NCI-H1105 (cell line): Measurements from ENCODE around the gene PRR5L.

Source experiments
- DNase-seq: peaks from one replicate; lab custom pipeline; 2025; lab: John Stamatoyannopoulos, UW

The PRR5L gene

DNA sequence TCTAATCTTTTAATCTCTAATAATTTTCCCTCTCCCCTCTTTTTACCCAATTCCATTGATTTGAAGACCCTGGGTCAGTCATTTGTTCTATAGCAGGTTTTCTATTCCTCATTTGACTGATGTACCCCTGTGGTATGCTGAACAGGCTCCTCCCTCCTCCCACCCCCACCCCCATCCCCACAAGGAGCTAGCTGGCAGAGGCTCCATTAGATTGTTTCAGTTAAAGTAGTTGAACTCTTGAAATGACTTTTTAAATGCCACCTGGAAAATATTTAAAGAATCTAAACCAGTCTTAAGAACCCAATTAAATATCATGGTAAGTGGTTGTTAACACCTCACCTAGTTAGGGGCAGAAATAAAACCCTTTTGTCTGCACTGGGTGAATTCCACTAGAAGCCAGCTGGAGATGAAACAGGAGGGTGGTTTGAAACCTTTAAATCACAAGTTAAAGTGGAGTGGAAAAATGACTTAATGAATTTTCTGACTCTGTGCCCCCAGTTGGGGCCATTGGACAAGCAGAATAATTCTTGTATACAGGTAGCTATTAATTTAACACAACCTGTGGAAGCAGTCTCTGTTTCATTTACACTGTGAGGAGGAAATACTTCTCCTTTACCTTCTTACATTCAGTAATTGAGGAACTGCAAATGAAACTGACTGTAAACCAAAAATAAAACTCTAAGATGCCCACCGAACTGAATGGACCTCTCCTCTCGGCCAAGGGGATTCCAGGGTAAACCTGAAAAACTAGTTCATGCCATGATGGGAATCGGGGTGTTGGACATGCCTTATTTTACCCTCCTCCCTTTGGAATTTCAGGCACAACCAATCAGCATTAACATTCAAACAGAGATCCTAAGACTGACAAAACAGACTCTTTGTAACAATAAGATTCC, 30.7 kb downstream of the PRR5L start:
- DNase-seq: no peak

DNA sequence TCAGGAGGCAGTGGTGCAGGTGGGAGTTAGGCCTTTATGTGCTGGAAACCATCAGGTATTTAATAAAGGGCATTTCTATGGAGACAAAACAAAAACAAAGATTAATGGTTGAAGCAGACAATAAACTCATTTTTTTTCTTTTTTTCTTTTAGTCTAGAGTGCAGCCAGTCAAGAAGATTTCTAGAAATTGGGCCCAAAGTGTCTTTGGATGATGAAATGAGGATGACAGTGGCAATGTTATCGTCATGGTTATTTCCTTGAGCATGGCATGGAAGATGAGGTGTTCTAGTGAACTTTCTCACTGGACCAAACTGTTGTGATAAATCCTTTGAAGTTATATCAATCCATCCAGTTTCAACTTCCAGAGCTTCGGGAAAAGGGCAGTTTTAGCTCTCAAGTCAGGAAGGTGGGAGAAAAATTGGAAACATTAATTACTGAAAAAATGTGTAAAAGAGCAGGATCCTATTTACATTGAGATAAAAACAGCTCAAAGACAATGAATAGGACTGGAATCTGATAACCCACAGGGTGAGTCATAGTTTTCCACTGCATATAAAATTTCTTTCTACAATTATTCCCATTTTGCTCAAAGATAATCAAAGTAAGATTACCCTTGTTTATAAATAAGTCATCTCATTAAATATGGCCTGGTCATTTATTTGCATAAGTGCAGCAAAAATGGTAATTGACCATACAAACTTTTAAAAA, 33.0 kb downstream of the PRR5L start:
- no peak for DNase-seq

DNA sequence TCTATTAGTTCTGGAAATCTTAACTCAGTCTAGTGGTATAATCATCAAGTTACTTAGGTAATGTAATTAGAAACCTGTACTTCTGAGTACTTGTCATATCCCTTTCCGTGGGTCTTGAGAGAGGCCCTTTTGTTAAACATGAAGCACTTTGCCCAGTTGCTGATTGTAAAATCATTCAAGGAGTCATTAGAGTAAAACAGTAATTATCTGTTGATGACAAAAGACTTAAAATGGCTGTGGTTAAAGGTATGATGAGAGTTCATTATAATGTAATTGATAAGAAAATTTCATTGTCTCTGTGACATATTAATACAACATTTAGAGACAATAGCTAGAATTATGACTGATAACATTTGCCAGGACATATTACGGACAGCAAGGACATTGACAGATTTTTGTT, 34.3 kb downstream of the PRR5L start:
- peak; percentile 33 for DNase-seq

DNA sequence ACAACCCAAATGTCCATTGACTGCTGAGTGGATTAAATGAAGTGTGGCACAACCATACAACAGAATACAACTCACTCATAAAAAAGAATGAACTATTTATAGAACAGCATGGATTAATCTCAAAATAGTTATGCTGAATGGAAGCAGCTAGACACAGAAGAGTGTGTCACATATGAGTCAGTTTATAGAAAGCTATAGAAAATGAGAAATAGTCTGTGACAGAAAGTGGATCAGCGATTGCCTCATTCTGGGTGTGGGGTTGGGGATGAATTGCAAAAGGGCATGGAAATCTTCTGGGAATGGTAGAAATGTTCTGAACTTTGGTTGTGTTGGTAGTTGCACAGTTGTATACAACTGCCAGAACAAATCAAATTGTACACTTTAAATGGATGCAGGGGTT, 37.4 kb downstream of the PRR5L start:
- DNase-seq: no peak

DNA sequence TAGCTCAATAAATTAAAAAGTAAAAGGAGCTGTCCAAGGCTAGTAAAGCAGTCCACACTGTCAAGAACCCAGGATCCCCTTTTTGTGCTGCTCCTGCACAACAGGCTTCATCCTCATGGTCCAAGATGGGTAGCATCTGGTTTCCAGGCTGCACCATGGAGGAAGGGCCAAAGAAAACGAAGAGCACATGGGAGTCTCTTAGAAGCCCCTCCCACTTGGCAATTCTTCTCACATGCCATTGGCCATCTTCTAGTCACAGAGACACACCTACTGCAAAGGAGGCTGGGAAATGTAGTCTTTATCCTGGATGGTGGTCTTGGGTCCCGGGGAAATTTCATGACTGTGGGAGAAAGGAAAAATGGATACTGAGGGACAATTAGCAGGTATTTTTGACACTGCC, 37.8 kb downstream of the PRR5L start:
- no peak for DNase-seq

DNA sequence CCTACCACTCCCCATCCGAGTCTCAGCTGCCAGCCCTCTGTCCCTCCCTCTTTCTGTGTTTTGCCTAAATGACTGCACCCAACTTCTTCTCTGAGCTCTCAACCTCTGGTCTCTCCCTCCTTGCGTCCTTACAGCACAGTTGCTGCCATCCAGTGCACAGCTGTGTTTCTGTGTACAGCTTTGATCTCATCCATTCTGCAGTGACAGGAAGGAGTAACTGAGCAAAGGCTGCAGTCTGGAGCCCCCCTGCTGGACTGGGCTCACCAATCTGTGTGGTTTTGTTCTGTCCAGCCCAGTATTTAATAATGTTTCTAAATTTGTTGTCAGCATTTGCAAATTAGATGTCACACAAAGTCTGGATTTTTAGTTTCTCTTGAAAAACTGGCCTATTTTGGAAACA, 43.8 kb downstream of the PRR5L start:
- DNase-seq: no peak

DNA sequence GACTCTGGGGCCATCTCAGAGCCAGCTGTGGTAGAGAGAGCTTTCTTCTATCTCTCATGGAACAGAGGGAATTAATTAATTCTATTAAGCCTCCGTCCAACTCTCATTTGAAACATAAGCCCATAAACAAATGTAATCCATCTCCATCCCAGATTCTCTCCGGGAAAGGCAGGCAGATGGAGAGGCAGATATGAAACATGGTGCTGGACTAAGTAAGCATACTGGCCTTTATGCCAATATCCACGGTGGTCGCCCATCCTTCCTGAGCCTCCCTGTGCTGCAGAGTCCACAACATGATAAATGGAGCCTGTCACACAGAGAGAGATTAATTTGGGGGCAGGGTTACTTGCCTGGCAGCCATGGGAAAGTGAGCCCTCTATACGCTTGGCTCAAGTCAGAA, 44.8 kb downstream of the PRR5L start:
- DNase-seq: no peak

DNA sequence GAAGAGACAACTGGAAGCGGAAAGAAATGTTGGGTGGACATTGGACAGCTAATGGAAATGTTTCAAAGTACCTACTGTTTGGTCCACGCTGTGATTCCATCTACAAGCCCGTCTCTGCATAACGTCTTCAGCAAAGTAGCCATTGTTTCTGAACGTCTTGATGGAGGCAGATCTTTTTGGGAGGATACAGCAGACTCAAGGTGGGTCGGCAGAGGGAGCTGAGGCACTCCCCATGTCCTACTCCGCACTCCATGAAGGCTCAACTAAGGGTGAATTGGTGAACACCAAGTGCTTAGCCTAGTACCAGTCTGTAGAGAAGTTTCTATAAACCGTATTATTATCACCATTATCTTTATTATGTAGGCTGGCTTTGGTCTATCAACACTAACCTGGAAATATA, 45.8 kb downstream of the PRR5L start:
- no peak for DNase-seq

DNA sequence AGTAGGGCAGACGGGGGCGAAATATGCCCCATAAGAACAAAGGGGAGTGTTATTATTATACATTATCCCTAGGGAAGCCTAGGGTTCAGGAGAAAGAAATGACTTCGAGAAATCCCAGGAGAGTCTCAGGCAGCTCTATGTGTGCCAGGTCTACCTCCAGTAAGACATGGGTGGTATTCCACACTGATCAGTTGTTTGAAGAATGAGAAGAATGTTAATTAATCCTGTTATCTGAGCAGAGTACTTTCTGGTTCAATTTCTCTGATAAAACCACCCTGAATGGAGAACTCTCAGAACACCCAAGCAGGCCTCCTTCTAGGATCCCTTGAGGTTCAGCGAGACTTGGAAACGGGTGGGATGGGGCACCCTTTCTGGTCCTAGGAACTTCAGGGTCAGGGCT, 46.2 kb downstream of the PRR5L start:
- DNase-seq: no peak

DNA sequence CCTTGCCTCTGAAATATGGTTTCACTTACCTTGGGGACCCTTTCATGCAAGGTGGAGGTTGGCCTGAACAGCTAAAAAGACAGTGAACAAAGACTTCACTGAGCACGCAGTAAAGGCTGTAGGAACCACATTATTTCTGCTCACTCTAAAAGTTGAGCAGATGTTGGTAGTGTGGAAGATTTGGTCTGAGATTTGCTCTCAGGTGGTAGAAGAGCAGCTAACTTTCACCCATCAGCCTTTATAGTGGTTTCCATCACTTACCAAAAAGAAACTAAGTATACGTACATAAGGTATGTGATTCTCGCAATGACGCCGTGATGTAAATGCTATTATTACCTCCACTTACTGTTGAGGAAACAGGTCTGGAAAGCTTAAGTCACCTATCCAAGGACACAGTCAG, 47.3 kb downstream of the PRR5L start:
- no peak for DNase-seq

DNA sequence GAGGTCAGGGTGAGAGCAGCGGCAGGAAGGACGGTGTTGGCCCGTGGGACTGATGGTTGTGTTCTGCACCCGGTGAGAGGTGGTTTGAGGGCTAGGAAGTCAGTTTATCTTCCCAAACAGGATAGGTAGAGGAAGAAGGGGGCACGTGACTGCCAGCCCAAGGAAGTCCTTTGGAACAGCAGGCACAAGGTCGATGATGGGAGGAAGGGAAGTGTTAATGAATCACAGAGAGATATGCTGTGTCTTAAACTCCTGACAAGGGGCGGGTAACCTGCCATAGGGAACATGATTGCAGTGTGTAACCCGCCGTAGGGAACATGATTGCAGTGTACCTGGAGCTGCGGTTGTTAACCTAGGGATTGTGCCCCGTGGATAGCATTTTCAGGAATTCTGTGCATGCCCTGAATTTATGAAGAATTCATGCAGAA, 49.0 kb downstream of the PRR5L start:
- no peak for DNase-seq

DNA sequence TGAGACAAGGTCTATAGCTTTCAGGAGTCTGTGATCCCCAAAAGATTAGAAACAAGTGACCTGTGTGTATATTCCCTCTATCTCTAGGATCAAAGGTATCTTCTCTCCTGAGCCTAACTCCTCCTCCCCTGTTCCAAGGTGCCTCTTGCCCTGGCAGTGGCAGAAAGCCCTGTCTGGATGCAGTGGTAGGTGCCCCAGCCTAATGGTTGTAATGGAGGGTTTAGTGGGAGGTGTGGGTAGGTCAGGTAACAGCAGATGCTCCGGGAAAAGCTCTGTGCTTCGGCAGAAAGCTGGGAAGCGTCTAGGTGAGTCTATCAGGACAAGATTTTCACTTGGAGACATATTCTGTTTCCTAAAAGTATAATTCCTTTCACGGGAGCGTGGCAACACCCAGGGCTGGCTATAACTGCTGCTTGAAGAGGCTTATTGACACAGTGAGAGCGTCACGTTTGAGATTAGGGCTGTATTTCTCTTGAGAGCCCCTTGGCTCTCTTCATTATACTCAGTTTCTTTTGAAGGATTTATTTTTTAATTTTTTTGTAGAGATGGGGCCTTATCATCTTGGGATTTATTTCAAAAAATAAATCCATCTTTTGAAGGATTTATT, 49.5 kb downstream of the PRR5L start:
- no peak for DNase-seq

DNA sequence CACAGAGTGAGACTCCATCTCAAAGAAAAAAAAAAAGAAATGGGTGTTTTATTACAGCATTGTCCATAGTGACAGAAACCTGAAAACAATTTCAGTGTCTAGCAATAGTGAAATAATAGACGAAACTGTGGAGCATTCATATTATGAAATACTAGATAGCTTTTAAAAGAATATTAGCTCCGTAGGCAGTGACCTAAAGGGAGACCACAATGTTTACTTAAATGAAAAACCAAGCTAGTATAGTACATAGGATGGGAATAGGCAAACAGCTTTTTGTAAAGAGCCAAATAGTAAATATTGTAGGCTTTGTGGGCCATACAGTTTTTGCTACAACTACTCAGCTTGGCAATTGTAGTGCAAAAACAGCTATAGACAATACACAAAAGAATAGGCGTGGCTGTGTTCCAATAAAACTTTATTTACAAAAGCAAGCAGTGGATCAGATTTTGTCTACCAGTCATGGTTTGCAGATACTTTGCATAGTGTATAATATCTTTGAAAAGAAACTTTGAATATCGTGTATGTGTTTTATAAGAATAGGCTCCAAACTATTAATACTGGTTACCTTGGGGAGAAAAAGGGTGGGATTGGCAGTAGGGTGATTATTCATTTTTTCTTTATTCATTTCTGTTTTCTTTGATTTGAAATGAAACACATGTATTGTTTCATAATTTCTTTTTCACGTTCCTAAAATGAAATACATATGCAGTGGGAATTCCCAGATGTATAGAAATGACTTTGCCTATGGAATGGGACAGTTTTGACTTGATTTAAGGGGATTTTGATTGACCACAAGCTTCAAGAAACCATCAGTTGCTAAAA, 50.7 kb downstream of the PRR5L start:
- no peak for DNase-seq

DNA sequence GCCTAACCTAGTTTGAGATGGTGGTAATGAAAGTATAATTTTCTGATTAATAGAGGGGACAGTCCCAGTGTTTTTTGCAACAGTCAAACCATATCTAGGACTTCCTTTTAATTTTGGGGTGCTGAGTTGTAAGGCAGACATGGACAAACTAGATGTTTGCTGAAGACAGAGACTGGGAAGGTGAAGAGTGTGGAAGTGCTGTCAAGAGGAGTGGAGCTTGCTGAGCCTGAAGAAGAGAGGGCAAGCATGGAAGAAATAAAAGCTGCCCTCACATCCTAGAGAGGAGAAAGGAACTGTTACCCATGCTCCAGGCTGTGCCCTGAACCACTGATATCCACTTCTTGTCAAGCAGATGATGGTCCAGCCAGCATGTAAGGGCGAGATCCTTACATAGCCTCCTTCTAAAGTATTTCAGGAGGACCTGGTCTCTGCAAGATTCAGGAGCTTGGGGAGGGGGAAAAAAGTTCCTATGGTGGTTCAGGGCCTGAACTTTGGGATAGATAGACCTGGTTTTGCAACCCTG, 51.4 kb downstream of the PRR5L start:
- no peak for DNase-seq

DNA sequence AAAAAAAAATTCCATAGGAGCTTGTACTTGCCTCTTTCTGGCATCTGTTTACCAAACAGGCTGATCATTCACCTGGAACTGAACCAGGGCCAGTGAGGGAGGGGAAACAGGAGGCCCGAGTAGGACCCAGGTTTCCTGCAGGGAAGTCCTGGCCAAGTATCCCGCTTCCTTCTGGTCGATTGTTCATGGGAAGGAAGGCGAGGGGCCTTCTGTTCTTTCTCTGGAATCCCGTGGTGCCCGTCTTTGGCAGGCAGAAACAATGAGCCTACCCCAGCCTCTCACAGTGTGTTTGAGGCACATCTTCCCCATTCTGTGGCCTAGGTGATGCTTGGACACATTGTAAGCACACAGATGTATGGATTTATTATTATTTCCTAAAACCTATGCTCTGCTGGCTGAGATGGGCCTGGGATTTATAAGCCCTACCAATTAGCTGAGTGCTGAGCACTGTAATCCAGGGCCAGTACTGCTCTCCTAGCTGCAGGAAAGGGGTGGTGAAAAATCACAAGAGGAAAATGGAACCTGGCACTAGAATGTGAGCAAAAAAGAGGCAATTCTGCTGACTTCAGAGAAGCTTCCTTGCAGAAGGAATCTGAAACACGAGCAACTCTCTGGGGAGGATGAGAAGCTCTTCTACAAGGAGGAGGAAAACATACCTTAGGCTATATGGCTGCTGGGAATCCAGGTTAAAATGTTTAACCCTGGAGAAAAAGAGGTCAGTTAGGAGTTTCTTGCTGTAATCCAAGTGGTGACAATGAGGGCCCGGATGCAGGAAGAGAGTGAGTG, 53.5 kb downstream of the PRR5L start:
- DNase-seq: no peak

DNA sequence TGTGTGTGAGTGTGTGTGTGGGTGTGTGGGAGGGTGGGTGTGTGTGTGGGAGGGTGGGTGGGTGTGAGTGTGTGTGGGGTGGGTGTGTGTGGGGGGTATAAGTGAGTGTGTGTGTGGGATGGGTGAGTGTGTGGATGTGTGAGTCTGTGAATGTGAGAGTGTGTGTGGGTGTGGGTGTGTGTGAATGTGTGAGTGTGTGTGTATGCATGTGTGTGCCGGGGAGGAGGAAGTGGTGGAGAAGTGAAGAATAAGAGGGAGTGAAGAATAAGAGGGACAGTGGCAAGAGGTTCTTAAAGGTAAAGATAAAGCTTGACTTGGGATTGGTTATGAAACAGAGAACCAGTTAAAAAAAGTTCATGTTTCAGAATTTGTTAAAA, 54.0 kb downstream of the PRR5L start:
- DNase-seq: no peak

DNA sequence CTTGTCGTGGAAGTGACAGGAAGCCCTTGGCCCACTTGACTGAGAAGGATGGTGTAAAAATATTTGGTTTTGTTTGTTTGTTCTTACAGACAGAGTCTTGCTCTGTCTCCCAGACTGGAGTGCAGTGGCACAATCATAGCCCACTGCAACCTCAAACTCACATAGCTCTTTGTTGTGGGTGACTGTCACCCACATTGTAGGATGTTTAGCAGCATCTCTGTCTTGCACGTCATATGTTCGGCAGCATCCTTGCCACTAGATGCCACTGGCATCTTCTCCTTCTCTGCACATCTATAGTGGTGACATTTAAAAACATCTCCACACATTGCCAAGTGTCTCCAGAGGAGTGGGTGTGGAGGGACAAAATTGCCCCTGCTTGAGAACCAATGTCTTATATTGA, 56.8 kb downstream of the PRR5L start:
- no peak for DNase-seq

DNA sequence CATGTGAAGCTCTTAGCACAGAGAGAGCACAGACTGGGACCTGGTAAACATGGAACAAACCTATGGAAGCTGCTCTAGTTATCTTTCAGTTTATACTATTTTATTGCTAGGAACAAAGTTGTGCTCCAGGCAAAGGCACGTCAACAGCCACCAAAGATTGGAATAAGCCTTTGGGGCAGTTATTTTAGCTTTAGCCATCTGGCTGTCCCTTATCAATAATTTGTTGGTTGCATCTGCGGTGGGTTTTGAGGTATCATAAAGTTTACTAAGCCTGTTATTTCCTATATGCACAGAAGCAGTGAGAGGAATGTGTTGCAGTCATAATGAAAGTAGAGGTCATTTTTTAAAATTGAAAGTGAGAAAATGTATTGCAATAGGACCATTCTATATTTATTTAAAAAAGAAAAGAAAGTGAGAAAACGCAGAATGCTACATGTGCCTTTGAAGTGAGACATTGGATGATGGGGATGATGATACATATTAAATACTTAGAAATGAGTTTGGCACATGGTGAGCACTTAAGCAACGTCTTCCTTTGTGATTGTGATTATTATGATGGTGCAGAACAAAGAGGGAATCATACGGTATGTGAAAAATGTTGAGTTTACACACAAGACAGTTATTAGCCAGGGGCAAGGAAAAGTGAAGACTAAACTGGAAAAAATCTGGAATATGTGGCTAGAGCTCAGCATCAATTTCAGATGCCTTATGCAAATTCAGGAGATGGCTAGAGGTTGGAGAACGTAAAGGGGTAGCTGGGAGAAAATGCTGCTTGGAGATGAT, 58.3 kb downstream of the PRR5L start:
- no peak for DNase-seq

DNA sequence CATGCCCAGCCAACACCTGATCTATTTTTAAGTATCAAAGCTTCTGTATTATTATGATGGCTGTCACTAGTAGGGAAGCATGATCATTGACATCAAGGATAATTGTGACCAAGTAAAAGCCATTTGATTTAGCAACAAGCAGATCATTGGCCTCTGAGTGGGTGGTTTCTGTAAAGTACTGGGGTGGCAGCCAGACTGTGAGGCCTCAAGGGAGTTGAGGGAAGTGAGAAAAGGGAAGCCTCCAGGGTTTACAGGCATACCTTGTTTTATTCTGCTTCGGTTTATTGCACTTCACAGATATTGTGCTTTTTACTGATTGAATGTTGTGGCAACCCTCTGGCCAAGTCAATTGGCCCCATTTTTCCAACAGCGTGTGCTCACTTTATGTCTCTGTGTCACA, 60.1 kb downstream of the PRR5L start:
- DNase-seq: no peak

DNA sequence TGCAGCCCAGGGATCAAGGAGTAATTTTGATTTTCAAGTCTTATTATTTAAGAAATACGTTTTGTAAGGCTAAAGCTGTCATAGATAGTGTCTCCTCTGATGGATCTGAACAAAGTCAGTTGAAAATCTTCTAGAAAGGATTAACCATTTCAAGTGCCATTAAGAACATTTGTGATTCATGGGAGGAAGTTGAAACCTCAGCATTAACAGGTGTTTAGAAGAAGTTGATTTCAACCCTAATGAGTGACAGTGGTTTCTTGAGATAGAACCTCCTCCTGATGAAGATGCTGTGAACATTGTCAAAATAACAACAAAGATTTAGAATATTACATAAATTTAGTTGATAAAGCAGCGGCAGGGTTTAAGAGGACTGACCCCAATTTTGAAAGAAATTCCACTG, 61.7 kb downstream of the PRR5L start:
- DNase-seq: no peak
